ENCODE data around the gene FAM53B. TPM values are rescaled to one million over a fixed set of nuclear protein-coding genes. Genes with fewer than 3 reads are reported as not detected.

Gene FAM53B
- total RNA-seq, 2 experiments from 2014 or later: 56.6 to 58.5 TPM

GRCh38 chr10:124593431-124593985 lies 150.7 kb downstream of the FAM53B start:
- intact Hi-C loops (cut with micrococcal nuclease; ENCODE audit: unreplicated experiment): no loop called here
- DNase-seq (ENCODE audit: low spot score): no peak
- BruUV-seq (replicated peaks): no TSS peak
- no peak overlapping the region for H3K4me3 ChIP-seq (ENCODE audit: low read depth, low read length, poor library complexity, severe bottlenecking)
- POLR2A ChIA-PET: interaction anchor here (1.2 kb wide), 1 partner anchor 13 kb away, joined by 4 read pairs; no protein-coding TSS in a partner anchor
- peaks cover 21% of the 10 kb centered on the region for H3K4me1 ChIP-seq (ENCODE audit: insufficient read depth, low read length, poor library complexity, severe bottlenecking)
- no peaks in the 10 kb centered on the region for H4K20me1 ChIP-seq (ENCODE audit: insufficient read depth, low read length)
- no peaks in the 10 kb centered on the region for H3K79me2 ChIP-seq (ENCODE audit: insufficient read depth, low read depth, low read length)
- no peaks in the 10 kb centered on the region for H3K36me3 ChIP-seq (ENCODE audit: insufficient read depth, low read length)
- no peak overlapping the region for H2AFZ ChIP-seq (ENCODE audit: low read length)
- CTCF ChIA-PET (ENCODE audit: unreplicated experiment): no interaction called here
- no peaks in the 10 kb centered on the region for H3K9me2 ChIP-seq (ENCODE audit: insufficient read depth, low read length)
- TF ChIP-seq EZH2phosphoT487 (IDR thresholded peaks at IDR 0.05; ENCODE audit: borderline replicate concordance, low read depth, low read length) (no peak), CTCF (conservative IDR thresholded peaks at IDR 0.05; ENCODE audit: low read length) (no peak)
- no peak overlapping the region for H3K4me2 ChIP-seq (ENCODE audit: low read length)
- no peaks in the 10 kb centered on the region for H3K9me3 ChIP-seq (ENCODE audit: low read length)
- H3K27ac ChIP-seq (ENCODE audit: low read depth, low read length, poor library complexity, severe bottlenecking): no peak overlapping the region

GRCh38 chr10:124592736-124593430 lies 151.3 kb downstream of the FAM53B start:
- no peak for TF ChIP-seq CTCF (conservative IDR thresholded peaks at IDR 0.05; ENCODE audit: low read length)
- TF ChIP-seq EZH2phosphoT487 (IDR thresholded peaks at IDR 0.05; ENCODE audit: borderline replicate concordance, low read depth, low read length): no peak
- no peaks in the 10 kb centered on the region for H3K79me2 ChIP-seq (ENCODE audit: insufficient read depth, low read depth, low read length)
- H3K9me3 ChIP-seq (ENCODE audit: low read length): no peaks in the 10 kb centered on the region
- H3K4me1 ChIP-seq (ENCODE audit: insufficient read depth, low read length, poor library complexity, severe bottlenecking): peaks cover 16% of the 10 kb centered on the region
- ChIA-PET POLR2A (no interaction called here), CTCF (ENCODE audit: unreplicated experiment) (no interaction called here)
- H3K4me2 ChIP-seq (ENCODE audit: low read length): no peak overlapping the region
- no peak overlapping the region for H3K27ac ChIP-seq (ENCODE audit: low read depth, low read length, poor library complexity, severe bottlenecking)
- no peak overlapping the region for H2AFZ ChIP-seq (ENCODE audit: low read length)
- no peak for DNase-seq (ENCODE audit: low spot score)
- H3K4me3 ChIP-seq (ENCODE audit: low read depth, low read length, poor library complexity, severe bottlenecking): no peak overlapping the region
- intact Hi-C loops (cut with micrococcal nuclease; ENCODE audit: unreplicated experiment): no loop called here
- no TSS peak for BruUV-seq (replicated peaks)
- H3K36me3 ChIP-seq (ENCODE audit: insufficient read depth, low read length): no peaks in the 10 kb centered on the region
- no peaks in the 10 kb centered on the region for H4K20me1 ChIP-seq (ENCODE audit: insufficient read depth, low read length)
- no peaks in the 10 kb centered on the region for H3K9me2 ChIP-seq (ENCODE audit: insufficient read depth, low read length)

DNA sequence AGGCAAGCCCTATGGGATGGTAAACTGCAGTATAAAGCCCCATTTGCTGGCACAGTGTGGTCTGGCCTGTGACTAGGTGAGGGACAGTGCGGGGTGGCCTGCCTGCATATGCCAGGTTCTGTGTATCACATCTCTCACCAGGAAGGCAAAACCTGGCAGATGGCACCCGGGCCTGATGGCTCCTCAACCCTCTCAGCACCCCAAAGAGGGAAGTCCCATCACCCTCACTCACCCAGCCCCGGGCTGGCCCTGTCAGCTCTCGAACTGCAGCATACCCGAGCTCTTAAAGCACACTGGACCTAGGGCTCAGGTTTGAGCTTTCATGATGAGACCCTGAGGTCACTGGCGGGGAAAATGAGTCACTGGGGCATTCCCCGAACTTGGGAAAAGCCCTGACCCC lies 152.1 kb downstream of the FAM53B start:
- BruUV-seq (replicated peaks): no TSS peak
- H3K27ac ChIP-seq (ENCODE audit: low read depth, low read length, poor library complexity, severe bottlenecking): no peak overlapping the region
- peaks cover 8% of the 10 kb centered on the region for H3K4me1 ChIP-seq (ENCODE audit: insufficient read depth, low read length, poor library complexity, severe bottlenecking)
- no peaks in the 10 kb centered on the region for H4K20me1 ChIP-seq (ENCODE audit: insufficient read depth, low read length)
- no peak overlapping the region for H3K4me3 ChIP-seq (ENCODE audit: low read depth, low read length, poor library complexity, severe bottlenecking)
- DNase-seq (ENCODE audit: low spot score): no peak
- no peak overlapping the region for H2AFZ ChIP-seq (ENCODE audit: low read length)
- no peak overlapping the region for H3K4me2 ChIP-seq (ENCODE audit: low read length)
- TF ChIP-seq CTCF (conservative IDR thresholded peaks at IDR 0.05; ENCODE audit: low read length): no peak
- no peak for TF ChIP-seq EZH2phosphoT487 (IDR thresholded peaks at IDR 0.05; ENCODE audit: borderline replicate concordance, low read depth, low read length)
- no peaks in the 10 kb centered on the region for H3K9me2 ChIP-seq (ENCODE audit: insufficient read depth, low read length)
- CTCF ChIA-PET (ENCODE audit: unreplicated experiment): no interaction called here
- no peaks in the 10 kb centered on the region for H3K9me3 ChIP-seq (ENCODE audit: low read length)
- intact Hi-C loops (cut with micrococcal nuclease; ENCODE audit: unreplicated experiment): no loop called here
- H3K79me2 ChIP-seq (ENCODE audit: insufficient read depth, low read depth, low read length): no peaks in the 10 kb centered on the region
- H3K36me3 ChIP-seq (ENCODE audit: insufficient read depth, low read length): no peaks in the 10 kb centered on the region
- POLR2A ChIA-PET: interaction anchor here (0.6 kb wide), 1 partner anchor 723 kb away, joined by 3 read pairs; no protein-coding TSS in a partner anchor
